GM18858 (cell line): ENCODE results near the gene ATP9A.
"Not testable (repeated sequence)": the region's sequence is repeated elsewhere in the genome, so short reads cannot be mapped to it uniquely, and the experiment has no call there.

Experiments
- ATAC-seq: cut with Tn5 transposase; IDR thresholded peaks from one replicate; pipeline ENCODE4 v1.9.1; 2021; ENCODE audit not compliant: unreplicated experiment

The ATP9A gene

GRCh38 chr20:51757226-51757625 is 11.0 kb downstream of the ATP9A start:
- no peak for ATAC-seq

- ATAC-seq: no peak
Observed at GRCh38 chr20:51756653-51757052, 11.5 kb downstream of the ATP9A start.

- not testable (repeated sequence) for ATAC-seq
Observed at GRCh38 chr20:51753220-51753619, 15.0 kb downstream of the ATP9A start.

GRCh38 chr20:51752343-51752951 is 15.7 kb downstream of the ATP9A start:
- no peak for ATAC-seq

- ATAC-seq: no peak
Observed at GRCh38 chr20:51750770-51751388, 17.3 kb downstream of the ATP9A start.

GRCh38 chr20:51750037-51750769 is 18.0 kb downstream of the ATP9A start:
- ATAC-seq: no peak

GRCh38 chr20:51749674-51750036 is 18.5 kb downstream of the ATP9A start:
- no peak for ATAC-seq

- ATAC-seq: no peak
Observed at GRCh38 chr20:51747182-51747911, 20.8 kb downstream of the ATP9A start.

GRCh38 chr20:51745804-51746203 is 22.4 kb downstream of the ATP9A start:
- no peak for ATAC-seq

GRCh38 chr20:51740838-51741237 is 27.4 kb downstream of the ATP9A start:
- no peak for ATAC-seq

GRCh38 chr20:51740308-51740707 is 27.9 kb downstream of the ATP9A start:
- not testable (repeated sequence) for ATAC-seq

GRCh38 chr20:51739722-51740249 is 28.4 kb downstream of the ATP9A start:
- ATAC-seq: no peak

- ATAC-seq: no peak
Observed at GRCh38 chr20:51738877-51739447, 29.2 kb downstream of the ATP9A start.

- not testable (repeated sequence) for ATAC-seq
Observed at GRCh38 chr20:51738261-51738660, 29.9 kb downstream of the ATP9A start.

GRCh38 chr20:51736947-51737346 is 31.2 kb downstream of the ATP9A start:
- ATAC-seq: no peak

GRCh38 chr20:51735728-51736600 is 32.2 kb downstream of the ATP9A start:
- no peak for ATAC-seq

- no peak for ATAC-seq
Observed at GRCh38 chr20:51734876-51735720, 33.1 kb downstream of the ATP9A start.

GRCh38 chr20:51733070-51733469 is 35.1 kb downstream of the ATP9A start:
- ATAC-seq: no peak

- no peak for ATAC-seq
Observed at GRCh38 chr20:51732096-51732791, 35.9 kb downstream of the ATP9A start.
